Fibroblast of villous mesenchyme (primary cell): Measurements from ENCODE around the gene SH3BGRL3. TPM values are rescaled to one million over a fixed set of nuclear protein-coding genes. Genes with fewer than 3 reads are reported as not detected.

Experiments
- DNase-seq: peaks from one replicate; pipeline ENCODE4 v3.0.0-alpha.2; 2010; ENCODE audit warnings: low read depth
- H3K4me3 ChIP-seq: 2 replicates; pipeline ENCODE4 v1.5.1; 2011; ENCODE audit warnings: low read depth, mild to moderate bottlenecking, low read length
- CTCF ChIP-seq: IDR thresholded peaks from 2 replicates; pipeline ENCODE4 v1.5.1; 2012; ENCODE audit warnings: low read depth, mild to moderate bottlenecking, low read length; ENCODE audit not compliant: insufficient read depth
- total RNA-seq: library from RNA; depleted of rRNA; stranded (reverse); fragments of >200 nt; gene quantifications from 2 replicates; pipeline ENCODE4 v1.2.3, GENCODE V29; 2012

SH3BGRL3 gene
- total RNA-seq, 1 donor = 18.1 TPM

GRCh38 chr1:26287033-26287711 lies 7.3 kb downstream of the SH3BGRL3 start:
- no peak for TF ChIP-seq CTCF
- H3K4me3 ChIP-seq = no peak overlapping the region
- DNase-seq = no peak

- DNase-seq = no peak
- no peak for TF ChIP-seq CTCF
- H3K4me3 ChIP-seq = no peak overlapping the region
These were observed 7.9 kb downstream of the SH3BGRL3 start for GRCh38 chr1:26287811-26288210.

- no peak for TF ChIP-seq CTCF
- no peak for DNase-seq
- no peak overlapping the region for H3K4me3 ChIP-seq
These were observed 8.5 kb downstream of the SH3BGRL3 start for GRCh38 chr1:26288311-26288941.

- TF ChIP-seq CTCF = no peak
- H3K4me3 ChIP-seq = no peak overlapping the region
- no peak for DNase-seq
These were observed 9.5 kb downstream of the SH3BGRL3 start for GRCh38 chr1:26289158-26290059.

GRCh38 chr1:26290122-26290881 lies 10.4 kb downstream of the SH3BGRL3 start:
- DNase-seq = no peak

More at GRCh38 chr1:26290122-26290881, 10.4 kb downstream of the SH3BGRL3 start:
- H3K4me3 ChIP-seq = no peak overlapping the region
- no peak for TF ChIP-seq CTCF
